Measurements from ENCODE around the gene SLC9C2.

The SLC9C2 gene

GRCh38 chr1:173478094-173478674 lies 124.7 kb downstream of the SLC9C2 start:
- TF ChIP-seq SIN3A (IDR thresholded peaks at IDR 0.05; ENCODE audit: borderline replicate concordance, insufficient read depth, low read length) (no peak), REST (IDR thresholded peaks at IDR 0.05; ENCODE audit: insufficient read depth in 1 of 2, low read depth in 2 of 2, low read length in 2 of 2) (no peak), FOXP2 (optimal IDR thresholded peaks at IDR 0.05; ENCODE audit: borderline replicate concordance, extremely low read depth, extremely low read length, insufficient read depth) (no peak), TAF1 (IDR thresholded peaks at IDR 0.05; ENCODE audit: borderline replicate concordance, insufficient read depth, low read length) (no peak), POLR2AphosphoS5 (IDR thresholded peaks at IDR 0.05; ENCODE audit: low read depth, low read length) (no peak)

GRCh38 chr1:173477286-173478093 lies 125.4 kb downstream of the SLC9C2 start, which contains the start of gene PRDX6:
Gene PRDX6, plus strand, starts transcription at chr1:173477335. Its CDS starts 63 bp downstream, at chr1:173477398.
- no peak; the same call in 1 of the 2 replicates for TF ChIP-seq SIN3A (IDR thresholded peaks at IDR 0.05; ENCODE audit: borderline replicate concordance, insufficient read depth, low read length)
- 0 out of 2 replicates have a peak, but pooled peaks have one; percentile 74 for TF ChIP-seq TAF1 (IDR thresholded peaks at IDR 0.05; ENCODE audit: borderline replicate concordance, insufficient read depth, low read length)
- TF ChIP-seq REST (IDR thresholded peaks at IDR 0.05; ENCODE audit: insufficient read depth in 1 of 2, low read depth in 2 of 2, low read length in 2 of 2) = peak in 1 of 2 experiments; percentile 51; a peak in 1 of 4 replicates
- TF ChIP-seq FOXP2 (optimal IDR thresholded peaks at IDR 0.05; ENCODE audit: borderline replicate concordance, extremely low read depth, extremely low read length, insufficient read depth) = peak; percentile 74
- TF ChIP-seq POLR2AphosphoS5 (IDR thresholded peaks at IDR 0.05; ENCODE audit: low read depth, low read length) = peak; percentile 94

- TF ChIP-seq REST (IDR thresholded peaks at IDR 0.05; ENCODE audit: insufficient read depth in 1 of 2, low read depth in 2 of 2, low read length in 2 of 2) (no peak), POLR2AphosphoS5 (IDR thresholded peaks at IDR 0.05; ENCODE audit: low read depth, low read length) (peak; percentile 88), TAF1 (IDR thresholded peaks at IDR 0.05; ENCODE audit: borderline replicate concordance, insufficient read depth, low read length) (peak; percentile 14; the same call in 1 of the 2 replicates)
Measured at GRCh38 chr1:173476665-173477285, 126.1 kb downstream of the SLC9C2 start.

- no peak for TF ChIP-seq POLR2AphosphoS5 (IDR thresholded peaks at IDR 0.05; ENCODE audit: low read depth, low read length)
- no peak for TF ChIP-seq FOXP2 (optimal IDR thresholded peaks at IDR 0.05; ENCODE audit: borderline replicate concordance, extremely low read depth, extremely low read length, insufficient read depth)
- TF ChIP-seq SIN3A (IDR thresholded peaks at IDR 0.05; ENCODE audit: borderline replicate concordance, insufficient read depth, low read length) = no peak
- TF ChIP-seq REST (IDR thresholded peaks at IDR 0.05; ENCODE audit: insufficient read depth in 1 of 2, low read depth in 2 of 2, low read length in 2 of 2) = no peak
Measured at GRCh38 chr1:173476197-173476664, 126.6 kb downstream of the SLC9C2 start.

Measured in PFSK-1 (cell line).